GM10847 (cell line): ENCODE measurements around the gene SFTPD.

ENCODE experiments used
- POLR2A ChIP-seq: IDR thresholded peaks from 2 replicates; pipeline ENCODE4 v1.6.1; 2011; ENCODE audit not compliant: insufficient read length; ENCODE audit errors: extremely low read depth

SFTPD gene

DNA sequence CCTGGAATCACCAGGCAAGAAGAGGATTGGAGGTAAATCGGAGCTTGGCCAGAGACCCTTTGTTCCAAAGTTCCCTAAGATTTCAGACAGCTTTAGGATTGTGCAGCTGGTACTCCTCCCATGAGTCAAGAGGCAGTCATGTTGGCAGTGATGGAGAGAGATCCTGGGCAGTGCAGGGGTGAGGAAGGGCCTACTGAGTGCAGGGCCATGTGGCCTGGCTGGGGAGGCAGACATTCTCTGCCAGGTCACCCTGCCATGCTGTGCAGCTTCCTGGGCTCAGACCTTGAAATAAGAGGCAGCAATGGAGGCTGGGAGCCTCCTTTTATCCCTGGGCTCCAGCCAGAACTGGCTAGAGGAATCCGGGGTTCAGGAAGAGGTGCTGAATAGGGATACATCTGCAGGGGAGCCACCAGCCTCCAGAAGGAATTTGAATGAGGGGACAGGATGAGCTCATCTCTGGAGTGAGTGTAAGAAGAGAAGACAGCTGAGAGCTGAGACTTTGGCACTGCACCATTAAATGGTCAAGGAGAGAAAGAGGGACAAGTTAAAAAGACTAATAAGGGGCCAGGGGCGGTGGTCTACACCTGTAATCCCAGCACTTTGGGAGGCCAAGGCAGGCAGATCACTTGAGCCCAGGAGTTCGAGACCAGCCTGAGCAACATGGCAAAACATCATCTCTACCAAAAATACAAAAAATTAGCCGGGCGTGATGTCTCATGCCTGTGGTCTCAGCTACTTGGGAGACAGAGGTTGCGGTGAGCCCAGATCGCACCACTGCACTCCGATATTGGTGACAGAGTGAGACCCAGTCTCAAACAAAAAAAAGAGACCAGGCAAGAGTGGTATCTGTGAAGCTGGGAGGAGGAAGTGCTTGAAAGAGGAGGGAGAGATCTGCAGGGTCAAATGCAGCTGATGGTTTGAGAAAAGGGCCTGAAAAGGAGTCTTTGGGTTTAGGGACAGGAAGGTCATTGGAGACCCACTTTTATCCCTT, 12.0 kb downstream of the SFTPD start:
- no peak for TF ChIP-seq POLR2A

DNA sequence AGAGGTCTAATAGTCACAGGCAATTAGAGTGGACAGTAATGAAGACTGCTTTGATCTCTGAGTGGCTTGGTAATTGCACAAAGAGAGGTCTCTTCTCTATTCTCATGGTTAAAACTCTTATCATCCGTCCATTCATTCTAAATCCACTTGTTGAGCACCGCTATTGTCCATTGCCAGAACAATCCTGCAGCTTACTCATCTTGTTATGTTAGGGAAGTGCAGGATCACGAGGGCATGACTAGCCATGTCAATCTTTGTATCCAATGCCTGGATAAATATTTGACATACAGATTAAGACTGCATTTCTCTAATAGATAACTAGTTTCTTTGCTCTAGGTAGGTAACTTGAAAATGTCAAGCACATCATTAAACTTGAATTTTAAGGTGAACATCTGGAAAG, 14.9 kb downstream of the SFTPD start:
- no peak for TF ChIP-seq POLR2A

- no peak for TF ChIP-seq POLR2A
Measured at GRCh38 chr10:79932841-79933379, 16.0 kb downstream of the SFTPD start.

- no peak for TF ChIP-seq POLR2A
Measured at GRCh38 chr10:79932307-79932706, 16.6 kb downstream of the SFTPD start.

DNA sequence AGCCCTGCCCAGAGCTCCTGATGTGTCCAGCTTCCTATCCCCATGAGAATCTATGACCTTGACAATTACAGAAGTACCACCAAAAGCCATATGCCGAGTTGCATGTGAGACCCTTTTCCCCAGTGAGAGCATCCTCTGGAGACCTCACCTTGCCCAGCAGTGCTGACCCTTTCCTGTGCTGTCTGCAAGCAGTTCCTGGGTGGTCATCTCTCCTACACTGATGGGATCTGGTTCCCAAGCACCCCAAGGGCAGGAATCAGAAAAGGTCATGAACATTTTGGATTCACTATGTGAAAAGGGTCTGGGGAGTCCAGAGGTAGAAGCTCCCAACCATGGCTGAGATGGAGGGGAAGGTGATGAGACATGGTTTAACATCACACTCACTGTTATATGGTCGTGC, 18.2 kb downstream of the SFTPD start:
- TF ChIP-seq POLR2A = no peak

DNA sequence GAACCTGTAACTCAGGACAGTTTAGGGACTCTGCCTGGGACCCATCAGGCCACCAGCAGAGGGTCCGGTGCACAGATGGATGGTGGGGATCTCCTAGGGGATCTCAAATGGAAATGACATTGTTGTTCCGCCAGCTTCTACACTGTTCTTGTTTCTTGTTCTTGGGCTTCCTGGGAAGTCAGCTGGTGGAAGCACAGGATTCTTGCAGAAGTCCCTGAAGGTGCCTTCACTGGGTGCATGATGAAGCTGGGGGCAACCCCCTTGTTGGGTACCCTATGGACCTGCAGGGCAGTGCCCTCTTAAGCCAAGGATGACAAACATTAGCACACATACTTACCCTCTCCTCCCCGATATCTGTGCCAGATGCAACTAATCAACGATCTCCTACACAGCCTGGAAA, 18.6 kb downstream of the SFTPD start:
- no peak for TF ChIP-seq POLR2A

- TF ChIP-seq POLR2A = no peak
Measured at GRCh38 chr10:79929409-79929904, 19.4 kb downstream of the SFTPD start.

DNA sequence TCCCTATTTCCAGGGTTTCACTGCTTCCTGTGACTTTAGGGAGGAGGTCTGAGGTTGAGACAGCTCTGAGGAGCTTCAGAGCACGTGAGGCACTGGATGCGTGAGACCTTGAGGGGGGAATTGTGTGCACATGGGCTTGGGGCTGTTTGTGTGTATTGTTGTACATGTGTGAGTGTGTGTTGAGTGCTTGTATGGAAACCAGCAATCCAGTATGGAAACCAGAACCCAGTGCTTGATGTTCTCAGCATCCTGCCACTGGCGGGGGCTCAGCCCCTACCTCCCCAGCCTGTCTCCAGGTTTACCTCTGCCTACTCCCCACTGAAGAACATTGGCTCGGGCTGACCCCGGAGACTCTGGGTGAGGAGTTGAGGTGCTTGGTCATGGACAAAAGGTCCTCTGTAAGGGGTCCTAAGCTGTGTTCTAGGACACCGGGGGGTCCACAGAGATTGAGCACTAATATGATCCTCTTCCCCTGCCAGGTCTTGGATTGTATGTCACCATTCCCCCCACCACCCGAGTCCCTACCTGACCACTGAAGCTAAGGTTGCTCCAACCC, 20.8 kb downstream of the SFTPD start:
- no peak for TF ChIP-seq POLR2A

- no peak for TF ChIP-seq POLR2A
Measured at GRCh38 chr10:79927111-79927828, 21.6 kb downstream of the SFTPD start.

DNA sequence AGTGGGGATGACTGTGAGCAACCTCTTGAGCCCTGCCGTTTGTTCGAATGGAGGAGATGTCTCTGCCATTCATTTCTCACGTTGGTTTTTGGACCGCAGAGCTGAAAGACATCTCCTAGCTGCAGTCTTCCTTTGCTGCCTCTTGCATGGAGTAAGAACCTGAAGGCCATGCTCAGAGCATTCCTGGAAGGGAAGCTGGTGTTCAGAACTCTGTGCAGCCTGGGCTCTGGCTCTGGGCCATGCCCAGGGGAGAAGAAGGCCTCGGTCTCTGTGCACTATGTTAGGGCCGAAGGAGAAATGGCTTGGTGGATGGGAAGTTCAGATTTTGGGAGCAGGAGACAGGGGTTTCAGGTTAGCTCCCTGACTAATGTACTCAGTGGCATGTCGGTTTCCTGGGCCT, 22.9 kb downstream of the SFTPD start:
- TF ChIP-seq POLR2A = no peak

DNA sequence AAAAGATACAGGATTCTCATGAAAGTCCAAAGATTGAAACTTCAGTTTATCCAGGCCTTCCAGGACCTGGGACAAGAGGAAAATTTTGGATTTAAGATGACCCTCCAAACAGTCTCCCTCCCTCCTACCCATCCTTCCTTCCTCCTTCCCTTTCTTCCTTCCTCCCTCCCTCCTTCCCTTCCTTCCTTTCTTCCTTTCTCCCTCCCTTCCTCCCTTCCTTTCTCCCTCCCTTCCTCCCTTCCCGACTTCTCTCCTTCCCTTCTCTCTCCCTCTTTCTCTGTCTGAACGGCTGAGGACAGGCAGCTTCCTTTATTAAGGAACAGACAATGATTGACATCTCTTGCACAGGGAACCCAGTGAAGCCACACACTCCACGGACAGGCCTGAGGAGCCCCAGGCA, 23.3 kb downstream of the SFTPD start:
- TF ChIP-seq POLR2A = no peak

GRCh38 chr10:79923669-79924068, 25.2 kb downstream of the SFTPD start:
- no peak for TF ChIP-seq POLR2A

DNA sequence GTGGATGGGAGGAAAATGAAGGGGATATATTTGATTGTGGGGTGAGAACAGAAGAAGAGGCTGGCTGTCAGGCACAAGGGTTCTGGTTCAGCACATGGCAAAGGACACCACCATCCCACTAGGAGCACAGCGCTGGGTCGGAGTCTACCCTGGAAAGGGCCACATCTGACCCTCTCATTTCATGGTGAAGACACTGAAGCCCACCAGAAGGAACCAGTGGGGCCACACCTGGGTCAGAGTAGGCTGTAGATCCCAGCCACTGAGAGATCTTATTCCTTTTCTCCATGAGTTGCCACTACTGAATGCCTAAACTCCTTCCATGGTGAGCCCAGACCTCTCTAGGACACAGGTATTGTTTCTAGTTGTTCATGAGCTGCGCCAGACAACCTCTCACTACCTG, 25.8 kb downstream of the SFTPD start:
- no peak for TF ChIP-seq POLR2A

DNA sequence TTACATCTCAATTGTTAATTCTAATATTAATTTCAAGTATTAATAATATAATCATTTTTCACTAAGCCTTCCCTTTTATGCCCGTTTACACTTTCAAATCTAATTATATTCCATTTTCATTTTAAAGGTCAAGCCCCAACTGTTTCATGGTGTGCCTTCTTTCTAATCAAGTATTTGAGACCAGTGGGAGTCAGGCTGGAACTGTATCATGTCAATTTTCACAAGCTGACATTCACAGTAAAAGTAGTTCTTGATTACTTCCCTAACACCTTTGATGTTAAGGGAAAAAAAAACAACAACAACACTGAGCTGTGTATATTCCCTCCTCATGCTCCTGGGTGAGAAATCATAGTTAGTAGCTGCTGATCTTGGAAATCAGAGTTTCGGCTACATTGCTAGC, 38.1 kb downstream of the SFTPD start:
- TF ChIP-seq POLR2A = no peak

GRCh38 chr10:79910344-79910743, 38.6 kb downstream of the SFTPD start:
- TF ChIP-seq POLR2A = no peak
